Caco-2 (cell line): Measurements from ENCODE around the gene ATP5MC2. TPM values are rescaled to one million over a fixed set of nuclear protein-coding genes. Genes with fewer than 3 reads are reported as not detected.

Experiments used
- BruUV-seq: library from RNA; stranded (reverse); fragments of 400-500 nt; replicated peaks from 2 replicates; lab custom pipeline; 2021; lab: Mats Ljungman, UMichigan
- CTCF ChIA-PET: fragments of 300-600 bp; sonication (Branson Sonifier 250); formaldehyde crosslinking; loops from one replicate; lab custom pipeline; 2022; ENCODE audit warnings: antibody characterized with exemption; lab: Charles Lee
- POLR2A ChIA-PET: fragments of 300-600 bp; sonication (Branson Sonifier 250); formaldehyde crosslinking; loops from one replicate; lab custom pipeline; 2022; ENCODE audit warnings: antibody characterized with exemption; lab: Charles Lee
- DNase-seq, 2 experiments: peaks; one replicate each; pipeline versions ENCODE4 v3.0.0 to v3.0.0-alpha.2; 2020 to 2022
- H3K27me3 ChIP-seq: replicated peaks from 2 replicates; pipeline ENCODE4 v1.6.0; 2011; ENCODE audit warnings: low read length; ENCODE audit not compliant: control insufficient read depth, insufficient read depth
- H3K36me3 ChIP-seq: 2 replicates; pipeline ENCODE4 v1.5.1; 2011; ENCODE audit warnings: low read length; ENCODE audit not compliant: control insufficient read depth, insufficient read depth
- H3K4me1 ChIP-seq: fragments of 250-450 bp; sonication (Bioruptor Pico); 2 replicates; pipeline ENCODE4 v1.5.1; 2020; ENCODE audit warnings: mild to moderate bottlenecking
- H3K4me3 ChIP-seq: 2 replicates; pipeline ENCODE4 v1.5.1; 2011; ENCODE audit warnings: low read depth, mild to moderate bottlenecking, control low read depth, low read length
- H3K9me3 ChIP-seq: fragments of 250-450 bp; sonication (Bioruptor Pico); 2 replicates; pipeline ENCODE4 v1.5.1; 2020; ENCODE audit warnings: mild to moderate bottlenecking, moderate library complexity
- H3K27ac Mint-ChIP-seq: one replicate; pipeline ENCODE4 v1.8.0; 2022; ENCODE audit warnings: mixed read lengths; ENCODE audit not compliant: unreplicated experiment
- H3K27me3 Mint-ChIP-seq: one replicate; pipeline ENCODE4 v1.8.0; 2022; ENCODE audit warnings: mixed read lengths; ENCODE audit not compliant: insufficient read depth, unreplicated experiment
- H3K36me3 Mint-ChIP-seq: one replicate; pipeline ENCODE4 v1.8.0; 2022; ENCODE audit warnings: mild to moderate bottlenecking, mixed read lengths; ENCODE audit not compliant: insufficient read depth, unreplicated experiment
- H3K4me1 Mint-ChIP-seq: one replicate; pipeline ENCODE4 v1.8.0; 2022; ENCODE audit warnings: low read depth, mixed read lengths; ENCODE audit not compliant: unreplicated experiment
- H3K4me3 Mint-ChIP-seq: one replicate; pipeline ENCODE4 v1.8.0; 2022; ENCODE audit warnings: mild to moderate bottlenecking, moderate library complexity, mixed read lengths; ENCODE audit not compliant: unreplicated experiment
- H3K9me3 Mint-ChIP-seq: one replicate; pipeline ENCODE4 v1.8.0; 2022; ENCODE audit warnings: mixed read lengths; ENCODE audit not compliant: unreplicated experiment
- intact Hi-C: fragments of 100-400 bp; cut with micrococcal nuclease; formaldehyde crosslinking; loops from one replicate; pipeline ENCODE4 v1.10.0; 2022; ENCODE audit not compliant: unreplicated experiment
- total RNA-seq: library from RNA; stranded (reverse); gene quantifications from 2 replicates; pipeline ENCODE4 v1.2.3, GENCODE V29; 2022
- TF ChIP-seq, protein P1 (sequence below), 2 experiments: fragments of 200-600 bp in 1 of 2; IDR thresholded peaks; 1 replicate in 1 of 2; 2 replicates in 1 of 2; pipeline versions ENCODE4 v1.5.1 to v1.8.0; 2011 to 2022; ENCODE audit warnings: antibody characterized with exemption in 1 of 2, control low read depth in 1 of 2, inconsistent platforms in 1 of 2, low read depth in 1 of 2, low read length in 1 of 2, mild to moderate bottlenecking in 1 of 2, moderate library complexity in 1 of 2; ENCODE audit not compliant: insufficient read depth in 1 of 2, severe bottlenecking in 1 of 2, unreplicated experiment in 1 of 2

Gene ATP5MC2
- total RNA-seq, 1 experiment from 2014 or later: 160 TPM

DNA sequence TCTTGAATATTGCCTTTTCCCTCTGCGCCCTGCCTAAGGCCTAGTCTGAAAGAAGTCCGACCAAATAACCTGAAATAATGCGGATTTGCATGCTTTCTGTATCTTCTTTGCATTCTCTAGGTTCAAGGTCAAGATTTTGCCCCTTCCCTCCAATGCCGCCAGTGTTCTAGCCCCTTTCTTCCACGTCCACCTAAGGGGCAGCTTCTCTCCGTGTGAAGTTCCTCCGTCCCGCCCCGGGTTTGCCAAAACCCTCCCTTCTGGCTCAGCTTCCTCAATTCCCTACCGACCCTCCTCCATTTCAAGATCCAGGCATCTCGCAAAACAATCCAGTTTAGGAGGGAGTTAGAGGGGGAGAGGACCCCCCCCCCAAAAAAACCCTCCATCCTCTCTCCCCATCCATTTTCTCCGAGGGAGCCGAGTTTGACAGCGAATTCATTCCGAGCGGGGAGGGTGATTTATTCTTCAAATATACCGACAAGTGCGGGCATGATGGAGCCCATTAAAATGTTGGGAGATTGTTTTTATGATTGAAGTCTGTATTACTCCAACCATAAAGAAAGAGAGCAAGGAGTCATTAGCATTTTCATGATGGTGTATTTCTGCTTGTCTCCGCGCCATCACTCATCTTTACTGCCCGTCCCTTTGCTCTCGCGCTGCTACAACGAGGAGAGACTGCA is 20.9 kb upstream of the ATP5MC2 start:
- Mint-ChIP-seq H3K27ac (peak overlapping the region; percentile 9), H3K4me3 (peak overlapping the region; percentile 61), H3K4me1 (peaks cover 9% of the 10 kb centered on the region), H3K36me3 (no peaks in the 10 kb centered on the region), H3K27me3 (peaks cover 25% of the 10 kb centered on the region), H3K9me3 (no peaks in the 10 kb centered on the region)
- TF ChIP-seq, protein P1, sequence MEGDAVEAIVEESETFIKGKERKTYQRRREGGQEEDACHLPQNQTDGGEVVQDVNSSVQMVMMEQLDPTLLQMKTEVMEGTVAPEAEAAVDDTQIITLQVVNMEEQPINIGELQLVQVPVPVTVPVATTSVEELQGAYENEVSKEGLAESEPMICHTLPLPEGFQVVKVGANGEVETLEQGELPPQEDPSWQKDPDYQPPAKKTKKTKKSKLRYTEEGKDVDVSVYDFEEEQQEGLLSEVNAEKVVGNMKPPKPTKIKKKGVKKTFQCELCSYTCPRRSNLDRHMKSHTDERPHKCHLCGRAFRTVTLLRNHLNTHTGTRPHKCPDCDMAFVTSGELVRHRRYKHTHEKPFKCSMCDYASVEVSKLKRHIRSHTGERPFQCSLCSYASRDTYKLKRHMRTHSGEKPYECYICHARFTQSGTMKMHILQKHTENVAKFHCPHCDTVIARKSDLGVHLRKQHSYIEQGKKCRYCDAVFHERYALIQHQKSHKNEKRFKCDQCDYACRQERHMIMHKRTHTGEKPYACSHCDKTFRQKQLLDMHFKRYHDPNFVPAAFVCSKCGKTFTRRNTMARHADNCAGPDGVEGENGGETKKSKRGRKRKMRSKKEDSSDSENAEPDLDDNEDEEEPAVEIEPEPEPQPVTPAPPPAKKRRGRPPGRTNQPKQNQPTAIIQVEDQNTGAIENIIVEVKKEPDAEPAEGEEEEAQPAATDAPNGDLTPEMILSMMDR (IDR thresholded peaks at IDR 0.05; ENCODE audit: insufficient read depth in 1 of 2, low read depth in 1 of 2, low read length in 1 of 2, severe bottlenecking in 1 of 2, unreplicated experiment in 1 of 2): no peak
- intact Hi-C loops: loop anchor here (1.0 kb wide), 1 partner anchor 20 kb away; the partner anchor contains the start of gene ATP5MC2
- Histone ChIP-seq H3K4me3 (peak overlapping the region; percentile 25), H3K4me1 (no peaks in the 10 kb centered on the region; the same call in 1 of the 2 replicates), H3K27me3 (no peaks in the 10 kb centered on the region), H3K36me3 (no peaks in the 10 kb centered on the region), H3K9me3 (no peaks in the 10 kb centered on the region)
- CTCF ChIA-PET: interaction anchor here (0.9 kb wide), 1 partner anchor 48 kb away, joined by 3 read pairs; no protein-coding TSS in a partner anchor
- POLR2A ChIA-PET: no interaction called here
- no peak for DNase-seq
- BruUV-seq: no TSS peak

DNA sequence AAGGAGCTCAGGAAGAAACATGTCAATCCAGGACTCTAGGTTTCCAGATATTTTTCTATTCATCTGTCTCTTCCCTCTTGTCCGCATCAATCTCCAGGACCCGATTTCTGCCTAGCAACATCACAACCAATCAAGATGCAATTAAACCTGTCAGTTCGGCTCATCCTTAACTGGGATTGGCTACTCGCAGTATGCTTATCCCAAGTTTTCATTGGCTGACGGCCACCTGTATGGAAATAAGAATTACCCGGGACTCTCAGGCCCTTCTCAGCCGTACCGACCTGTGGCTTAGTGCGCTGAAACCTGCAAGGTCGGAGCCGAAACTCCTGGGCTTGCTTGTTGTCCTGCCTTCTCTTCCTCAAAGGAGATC is 20.4 kb upstream of the ATP5MC2 start:
- no peak overlapping the region for H3K27ac Mint-ChIP-seq
- H3K4me1 Mint-ChIP-seq: peaks cover 9% of the 10 kb centered on the region
- Histone ChIP-seq H3K4me3 (peak overlapping the region; percentile 41), H3K36me3 (no peaks in the 10 kb centered on the region), H3K9me3 (no peaks in the 10 kb centered on the region), H3K4me1 (no peaks in the 10 kb centered on the region; the same call in 1 of the 2 replicates), H3K27me3 (no peaks in the 10 kb centered on the region)
- peak overlapping the region; percentile 61 for H3K4me3 Mint-ChIP-seq
- TF ChIP-seq, protein P1 (IDR thresholded peaks at IDR 0.05; ENCODE audit: insufficient read depth in 1 of 2, low read depth in 1 of 2, low read length in 1 of 2, severe bottlenecking in 1 of 2, unreplicated experiment in 1 of 2): no peak
- H3K27me3 Mint-ChIP-seq: peaks cover 28% of the 10 kb centered on the region
- POLR2A ChIA-PET: no interaction called here
- intact Hi-C loops: loop anchor here (1.0 kb wide), 1 partner anchor 20 kb away; the partner anchor contains the start of gene ATP5MC2
- DNase-seq: peak; percentile 86 to 90
- BruUV-seq: no TSS peak
- CTCF ChIA-PET: interaction anchor here (0.9 kb wide), 1 partner anchor 48 kb away, joined by 3 read pairs; no protein-coding TSS in a partner anchor
- no peaks in the 10 kb centered on the region for H3K36me3 Mint-ChIP-seq
- no peaks in the 10 kb centered on the region for H3K9me3 Mint-ChIP-seq

DNA sequence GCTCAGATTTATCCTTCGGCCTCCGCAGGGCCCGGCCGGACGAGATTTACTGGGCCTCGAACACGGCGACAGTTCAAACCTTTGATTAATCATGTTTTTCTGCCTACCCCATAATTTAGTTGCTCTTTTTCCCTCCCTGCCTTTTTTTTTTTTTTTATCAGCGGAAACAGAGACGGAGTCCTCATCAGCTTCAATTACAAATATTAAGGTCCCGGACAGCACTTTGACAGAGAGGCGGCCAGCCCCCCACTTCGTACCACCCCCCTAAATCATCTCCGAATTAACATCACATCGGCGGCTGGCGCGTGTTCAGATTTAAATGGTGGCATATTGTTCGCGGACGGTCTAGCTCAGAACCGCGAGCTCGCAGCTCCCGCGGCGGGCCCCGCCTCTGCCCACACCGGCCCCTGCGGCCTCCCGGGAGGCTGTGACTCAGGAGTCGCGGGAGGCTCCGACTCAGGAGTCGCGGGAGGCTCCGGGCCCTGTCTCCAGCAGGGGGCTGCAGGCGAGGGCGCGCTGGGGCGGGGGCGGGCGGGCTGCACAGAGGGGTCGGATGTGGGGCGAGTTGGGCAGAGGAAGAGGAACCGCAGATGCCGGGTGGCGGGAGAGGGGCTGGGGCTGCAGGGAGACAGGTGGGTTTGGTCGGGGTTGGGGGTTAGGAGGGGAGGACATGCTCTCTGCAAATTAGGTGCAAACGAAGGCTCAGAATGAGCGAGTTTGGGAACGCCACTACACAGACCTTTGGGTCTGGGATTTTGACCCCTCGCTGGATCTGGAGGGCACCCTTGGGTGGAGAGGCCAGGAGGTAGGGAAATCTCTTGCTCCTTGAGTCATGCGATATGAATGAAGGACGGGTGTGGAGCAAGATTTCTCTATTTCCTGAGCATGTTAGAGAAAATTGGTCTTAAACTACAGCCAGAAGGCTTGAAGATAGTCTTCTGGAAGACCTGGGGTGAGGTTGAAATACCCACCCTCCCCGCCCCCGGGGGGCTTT is 19.6 kb upstream of the ATP5MC2 start:
- H3K27ac Mint-ChIP-seq: no peak overlapping the region
- no peaks in the 10 kb centered on the region for H3K9me3 Mint-ChIP-seq
- Histone ChIP-seq H3K4me1 (no peaks in the 10 kb centered on the region; the same call in 1 of the 2 replicates), H3K9me3 (no peaks in the 10 kb centered on the region), H3K27me3 (no peaks in the 10 kb centered on the region), H3K4me3 (peak overlapping the region; percentile 41), H3K36me3 (no peaks in the 10 kb centered on the region)
- H3K4me1 Mint-ChIP-seq: peaks cover 9% of the 10 kb centered on the region
- peak overlapping the region; percentile 61 for H3K4me3 Mint-ChIP-seq
- no TSS peak for BruUV-seq
- peak; percentile 65 to 72 for DNase-seq
- TF ChIP-seq, protein P1 (IDR thresholded peaks at IDR 0.05; ENCODE audit: insufficient read depth in 1 of 2, low read depth in 1 of 2, low read length in 1 of 2, severe bottlenecking in 1 of 2, unreplicated experiment in 1 of 2): peak; percentile 43 to 49
- intact Hi-C loops: loop anchor here (1.0 kb wide), 1 partner anchor 19 kb away; the partner anchor contains the start of gene ATP5MC2
- no peaks in the 10 kb centered on the region for H3K36me3 Mint-ChIP-seq
- peaks cover 28% of the 10 kb centered on the region for H3K27me3 Mint-ChIP-seq
- ChIA-PET POLR2A (no interaction called here), CTCF (interaction anchor here (0.9 to 1.2 kb wide), 3 partner anchors 49 to 56 kb away, joined by 3 to 4 read pairs (median 3); partner anchors contain the start of gene CISTR)
